ENCODE data around the gene PMPCA. TPM values are rescaled to one million over a fixed set of nuclear protein-coding genes. Genes with fewer than 3 reads are reported as not detected.
"Not testable (repeated sequence)": the region's sequence is repeated elsewhere in the genome, so short reads cannot be mapped to it uniquely, and the experiment has no call there.

The PMPCA gene
- total RNA-seq, 3 donors from 2014 or later (not counting 1 experiment from before 2014, with no cell fraction given) = 78.3 to 84.8 (median 79.3) TPM

DNA sequence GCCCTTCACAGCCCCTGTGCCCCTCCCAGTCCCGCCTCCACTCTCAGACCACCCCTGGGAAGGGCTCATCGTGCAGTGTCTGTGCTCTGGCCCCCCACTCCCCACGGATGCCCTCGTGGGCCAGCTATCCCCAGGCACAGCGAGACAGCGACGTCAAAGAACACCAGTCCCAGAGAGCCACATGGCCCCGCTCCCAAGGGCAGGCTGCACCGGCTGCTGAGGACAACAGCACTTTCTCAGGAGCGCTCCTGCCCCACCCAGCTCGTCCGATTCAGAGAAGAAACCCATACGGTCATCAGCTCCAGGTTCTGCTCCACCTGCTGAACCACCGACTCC is 5.7 kb upstream of the PMPCA start:
- H3K27ac ChIP-seq (ENCODE audit: low read length) = peak overlapping the region; percentile 75
- peaks cover 59% of the 10 kb centered on the region for H3K4me1 ChIP-seq (ENCODE audit: control insufficient read depth, insufficient read depth, low read length)
- H3K27me3 Mint-ChIP-seq (ENCODE audit: low read depth in 2 of 2) = no peaks in the 10 kb centered on the region
- intact Hi-C loops (cut with micrococcal nuclease) = loop anchor here (10.0 kb wide), 1 partner anchor 90 kb away; no protein-coding TSS in a partner anchor
- no peak overlapping the region for H3K4me3 Mint-ChIP-seq
- no peak for DNase-seq
- H3K36me3 ChIP-seq (ENCODE audit: control insufficient read depth, insufficient read depth, low read length) = peaks cover 23% of the 10 kb centered on the region
- H3K9me3 ChIP-seq (ENCODE audit: control insufficient read depth, insufficient read depth, low read length) = no peaks in the 10 kb centered on the region
- ATAC-seq = no peak
- no peaks in the 10 kb centered on the region for H3K36me3 Mint-ChIP-seq
- H3K27me3 ChIP-seq (ENCODE audit: control insufficient read depth, insufficient read depth, low read length) = no peaks in the 10 kb centered on the region
- peaks cover 22 to 32% of the 10 kb centered on the region in 2 donors for H3K4me1 Mint-ChIP-seq
- TF ChIP-seq, protein P1, sequence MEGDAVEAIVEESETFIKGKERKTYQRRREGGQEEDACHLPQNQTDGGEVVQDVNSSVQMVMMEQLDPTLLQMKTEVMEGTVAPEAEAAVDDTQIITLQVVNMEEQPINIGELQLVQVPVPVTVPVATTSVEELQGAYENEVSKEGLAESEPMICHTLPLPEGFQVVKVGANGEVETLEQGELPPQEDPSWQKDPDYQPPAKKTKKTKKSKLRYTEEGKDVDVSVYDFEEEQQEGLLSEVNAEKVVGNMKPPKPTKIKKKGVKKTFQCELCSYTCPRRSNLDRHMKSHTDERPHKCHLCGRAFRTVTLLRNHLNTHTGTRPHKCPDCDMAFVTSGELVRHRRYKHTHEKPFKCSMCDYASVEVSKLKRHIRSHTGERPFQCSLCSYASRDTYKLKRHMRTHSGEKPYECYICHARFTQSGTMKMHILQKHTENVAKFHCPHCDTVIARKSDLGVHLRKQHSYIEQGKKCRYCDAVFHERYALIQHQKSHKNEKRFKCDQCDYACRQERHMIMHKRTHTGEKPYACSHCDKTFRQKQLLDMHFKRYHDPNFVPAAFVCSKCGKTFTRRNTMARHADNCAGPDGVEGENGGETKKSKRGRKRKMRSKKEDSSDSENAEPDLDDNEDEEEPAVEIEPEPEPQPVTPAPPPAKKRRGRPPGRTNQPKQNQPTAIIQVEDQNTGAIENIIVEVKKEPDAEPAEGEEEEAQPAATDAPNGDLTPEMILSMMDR (IDR thresholded peaks at IDR 0.05) = no peak
- 80% methylated on average over 14 of the region's 14 CpGs for WGBS (ENCODE audit: insufficient coverage)
- no peak overlapping the region for H3K4me3 ChIP-seq (ENCODE audit: low read length)
- H3K9me3 Mint-ChIP-seq = no peaks in the 10 kb centered on the region
- peak overlapping the region; percentile 73 to 86 for H3K27ac Mint-ChIP-seq

- Histone ChIP-seq H3K9me3 (ENCODE audit: control insufficient read depth, insufficient read depth, low read length) (no peaks in the 10 kb centered on the region), H3K36me3 (ENCODE audit: control insufficient read depth, insufficient read depth, low read length) (peaks cover 23% of the 10 kb centered on the region), H3K27me3 (ENCODE audit: control insufficient read depth, insufficient read depth, low read length) (no peaks in the 10 kb centered on the region), H3K4me1 (ENCODE audit: control insufficient read depth, insufficient read depth, low read length) (peaks cover 58% of the 10 kb centered on the region), H3K27ac (ENCODE audit: low read length) (no peak overlapping the region), H3K4me3 (ENCODE audit: low read length) (no peak overlapping the region)
- no peaks in the 10 kb centered on the region for H3K9me3 Mint-ChIP-seq
- peaks cover 22 to 37% of the 10 kb centered on the region in 2 donors for H3K4me1 Mint-ChIP-seq
- ATAC-seq = no peak
- intact Hi-C loops (cut with micrococcal nuclease) = loop anchor here (10.0 kb wide), 1 partner anchor 91 kb away; no protein-coding TSS in a partner anchor
- peak overlapping the region; percentile 73 to 86 for H3K27ac Mint-ChIP-seq
- no peak overlapping the region for H3K4me3 Mint-ChIP-seq
- 99% methylated on average over 6 of the region's 7 CpGs for WGBS (ENCODE audit: insufficient coverage)
- TF ChIP-seq, protein P1 (IDR thresholded peaks at IDR 0.05) = no peak
- no peak for DNase-seq
- no peaks in the 10 kb centered on the region for H3K36me3 Mint-ChIP-seq
- no peaks in the 10 kb centered on the region for H3K27me3 Mint-ChIP-seq (ENCODE audit: low read depth in 2 of 2)
Observed at GRCh38 chr9:136405481-136405880, 5.0 kb upstream of the PMPCA start.

DNA sequence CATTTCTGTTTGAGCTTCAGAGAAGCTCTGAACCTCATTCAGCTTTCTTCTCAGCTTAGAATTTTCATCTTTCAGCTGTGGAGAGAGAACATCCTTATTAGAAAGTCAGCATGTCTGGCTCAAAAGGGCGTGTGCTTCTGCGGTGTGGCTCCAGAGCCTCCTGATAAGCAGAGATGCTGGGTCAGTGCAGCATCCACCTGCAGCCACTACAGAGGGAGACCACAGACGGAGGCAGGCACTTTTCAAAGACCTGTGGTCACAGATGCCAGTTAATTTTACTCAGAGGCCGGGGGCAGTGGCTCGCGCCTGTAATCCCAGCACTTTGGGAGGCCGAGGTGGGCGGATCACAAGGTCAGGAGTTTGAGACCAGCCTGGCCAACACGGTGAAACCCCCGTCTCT is 4.6 kb upstream of the PMPCA start:
- WGBS (ENCODE audit: insufficient coverage) = 87% methylated on average over 10 of the region's 10 CpGs
- not testable (repeated sequence) for H3K9me3 Mint-ChIP-seq; H3K27me3 Mint-ChIP-seq (ENCODE audit: low read depth in 2 of 2); H3K36me3 Mint-ChIP-seq; H3K27ac Mint-ChIP-seq; H3K9me3 ChIP-seq (ENCODE audit: control insufficient read depth, insufficient read depth, low read length); H3K27ac ChIP-seq (ENCODE audit: low read length); DNase-seq; H3K4me3 ChIP-seq (ENCODE audit: low read length); H3K27me3 ChIP-seq (ENCODE audit: control insufficient read depth, insufficient read depth, low read length); H3K4me3 Mint-ChIP-seq; ATAC-seq
- H3K4me1 ChIP-seq (ENCODE audit: control insufficient read depth, insufficient read depth, low read length) = peaks cover 57% of the 10 kb centered on the region
- intact Hi-C loops (cut with micrococcal nuclease) = loop anchor here (10.0 kb wide), 1 partner anchor 91 kb away; no protein-coding TSS in a partner anchor
- H3K36me3 ChIP-seq (ENCODE audit: control insufficient read depth, insufficient read depth, low read length) = peaks cover 23% of the 10 kb centered on the region
- peaks cover 23 to 37% of the 10 kb centered on the region in 2 donors for H3K4me1 Mint-ChIP-seq

- peak overlapping the region; percentile 25 for H3K4me3 Mint-ChIP-seq
- H3K4me1 ChIP-seq (ENCODE audit: control insufficient read depth, insufficient read depth, low read length) = peaks cover 67% of the 10 kb centered on the region
- H3K27me3 Mint-ChIP-seq (ENCODE audit: low read depth in 2 of 2) = not testable (repeated sequence)
Observed at GRCh38 chr9:136407061-136407460, 3.4 kb upstream of the PMPCA start.

More at GRCh38 chr9:136407061-136407460, 3.4 kb upstream of the PMPCA start:
- not testable (repeated sequence) for H3K27me3 ChIP-seq (ENCODE audit: control insufficient read depth, insufficient read depth, low read length); ATAC-seq; H3K9me3 Mint-ChIP-seq; H3K27ac ChIP-seq (ENCODE audit: low read length); H3K27ac Mint-ChIP-seq; H3K36me3 Mint-ChIP-seq; H3K9me3 ChIP-seq (ENCODE audit: control insufficient read depth, insufficient read depth, low read length); DNase-seq; H3K4me3 ChIP-seq (ENCODE audit: low read length)
- peaks cover 22% of the 10 kb centered on the region for H3K36me3 ChIP-seq (ENCODE audit: control insufficient read depth, insufficient read depth, low read length)
- intact Hi-C loops (cut with micrococcal nuclease) = loop anchor here (10.0 kb wide), 1 partner anchor 92 kb away; no protein-coding TSS in a partner anchor
- 98% methylated on average over 26 of the region's 28 CpGs for WGBS (ENCODE audit: insufficient coverage)
- H3K4me1 Mint-ChIP-seq = peaks cover 31 to 42% of the 10 kb centered on the region in 2 donors

Measured in natural killer cell (primary cell).